ENCODE results near the gene ELK3. TPM values are rescaled to one million over a fixed set of nuclear protein-coding genes. Genes with fewer than 3 reads are reported as not detected.

The ELK3 gene
- polyA plus RNA-seq, 3 donors, result 4.7 to 28.1 (median 26.3) TPM

DNA sequence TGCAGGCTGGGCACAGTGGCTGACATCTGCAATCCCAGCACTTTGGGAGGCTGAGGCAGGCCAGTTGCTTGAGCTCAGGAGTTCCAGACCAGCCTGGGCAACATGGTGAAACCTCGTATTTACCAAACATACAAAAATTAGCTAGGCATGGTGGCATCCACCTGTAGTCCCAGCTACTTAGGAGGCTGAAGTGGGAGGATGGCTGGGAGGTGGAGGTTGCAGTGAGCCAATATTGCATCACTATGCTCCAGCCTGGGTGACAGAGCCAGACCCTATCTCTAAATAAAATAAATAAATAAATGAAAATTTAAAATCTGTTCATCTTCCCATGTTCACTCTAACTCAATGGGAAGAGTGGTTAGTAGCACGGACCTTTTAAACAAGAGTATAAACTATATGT is 71.2 kb downstream of the ELK3 start:
- WGBS, 3 donors, result 84 to 98% (median 90%) methylated on average over 2 of the region's 2 CpGs
- no peak overlapping the region for H3K27ac ChIP-seq (ENCODE audit: low read depth, low read length)

DNA sequence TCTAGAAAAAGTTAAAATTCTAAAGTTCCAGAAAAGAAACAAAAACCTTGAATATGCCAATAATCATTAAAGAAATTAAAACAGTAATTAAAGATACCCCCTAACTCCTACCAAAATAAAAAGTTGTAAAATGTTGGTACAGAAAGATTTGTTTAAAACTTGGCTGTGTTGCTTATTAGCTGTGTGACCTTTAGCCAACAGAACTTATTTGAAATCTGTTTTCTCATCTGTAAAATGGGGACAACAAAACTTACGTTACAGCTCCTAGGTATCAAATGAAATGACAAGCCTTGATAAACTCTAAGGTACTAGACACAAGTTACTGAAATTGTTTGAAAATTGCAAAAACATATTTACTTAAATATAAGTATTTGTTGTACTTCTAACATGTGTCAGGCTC is 71.7 kb downstream of the ELK3 start:
- 51 to 96% (median 95%) methylated on average over 1 of the region's 1 CpG for WGBS, 3 donors
- H3K27ac ChIP-seq (ENCODE audit: low read depth, low read length), result no peak overlapping the region

DNA sequence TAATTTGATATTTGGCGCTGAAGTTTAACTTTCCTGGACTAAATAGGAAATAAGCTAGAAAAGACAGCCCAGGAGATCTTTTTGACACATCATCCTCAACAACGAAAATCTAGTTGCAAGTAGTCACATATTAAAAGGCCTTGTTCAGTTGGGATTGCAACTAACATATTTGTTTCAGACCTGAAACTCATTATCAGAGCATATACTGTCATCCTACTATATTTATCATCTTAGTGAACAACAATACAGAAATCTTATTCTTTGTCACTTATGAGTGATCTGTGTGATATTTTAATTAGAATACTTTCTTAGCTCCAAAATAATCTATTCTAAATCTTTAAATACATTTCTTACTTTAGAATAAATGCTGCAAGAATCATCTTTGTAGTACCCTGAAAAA is 72.1 kb downstream of the ELK3 start:
- no peak overlapping the region for H3K27ac ChIP-seq (ENCODE audit: low read depth, low read length)
- 66 to 80% (median 77%) methylated on average over 2 of the region's 2 CpGs for WGBS, 3 donors

DNA sequence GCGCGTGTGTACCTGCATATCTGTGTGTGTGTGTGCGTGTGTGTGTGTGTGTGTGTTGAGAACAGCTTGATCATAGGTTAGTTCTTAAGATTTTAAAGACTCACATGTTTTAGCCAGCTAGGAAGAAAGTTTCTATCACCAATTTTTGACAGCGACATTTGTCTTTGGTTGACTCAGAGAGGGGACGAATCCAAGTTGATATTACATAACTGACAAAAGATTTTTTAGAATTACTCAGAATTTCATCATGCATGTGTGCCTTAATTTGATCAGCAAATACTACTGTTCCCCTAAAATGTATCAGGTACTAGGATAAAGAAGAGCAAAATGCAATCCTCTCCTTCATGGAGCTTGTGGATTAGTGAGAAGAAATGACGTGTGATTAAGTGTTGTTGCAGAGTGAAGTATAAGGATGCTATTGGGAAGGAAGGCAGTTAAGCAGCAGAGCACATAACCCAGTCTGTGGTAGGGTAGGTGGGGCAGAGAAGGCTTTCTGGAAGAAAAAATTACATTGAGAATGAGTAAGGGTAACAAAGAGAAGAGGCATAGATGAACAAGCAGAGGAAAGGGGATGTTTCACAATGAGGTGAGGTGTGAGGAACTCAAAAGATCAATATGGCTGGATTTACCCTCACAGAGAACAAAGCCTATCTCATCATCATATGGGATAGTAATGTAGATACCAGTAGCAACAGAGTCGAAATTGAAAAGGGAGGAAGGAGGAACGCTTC is 77.5 kb downstream of the ELK3 start:
- 73 to 87% (median 80%) methylated on average over 8 of the region's 8 CpGs for whole genome bisulfite sequencing, 3 donors
- no peak overlapping the region for H3K27ac ChIP-seq (ENCODE audit: low read depth, low read length)

DNA sequence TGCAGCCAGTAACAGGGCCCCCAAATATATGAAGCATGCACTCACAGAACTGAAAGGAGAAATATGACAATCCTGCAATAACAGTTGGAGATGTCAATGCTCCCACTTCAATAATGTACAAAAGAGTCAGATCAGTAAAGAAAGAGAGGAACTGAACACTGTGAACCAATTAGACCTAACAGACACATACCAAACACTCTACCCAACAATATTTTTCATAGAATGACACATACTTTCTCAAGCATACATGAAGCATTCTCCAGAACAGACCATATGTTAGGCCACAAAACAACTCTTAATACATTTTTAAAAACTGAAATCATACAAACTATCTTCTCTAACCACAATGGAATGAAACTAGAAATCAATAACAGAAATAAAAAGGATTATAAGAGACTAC is 80.2 kb downstream of the ELK3 start:
- no peak overlapping the region for H3K27ac ChIP-seq (ENCODE audit: low read depth, low read length)

DNA sequence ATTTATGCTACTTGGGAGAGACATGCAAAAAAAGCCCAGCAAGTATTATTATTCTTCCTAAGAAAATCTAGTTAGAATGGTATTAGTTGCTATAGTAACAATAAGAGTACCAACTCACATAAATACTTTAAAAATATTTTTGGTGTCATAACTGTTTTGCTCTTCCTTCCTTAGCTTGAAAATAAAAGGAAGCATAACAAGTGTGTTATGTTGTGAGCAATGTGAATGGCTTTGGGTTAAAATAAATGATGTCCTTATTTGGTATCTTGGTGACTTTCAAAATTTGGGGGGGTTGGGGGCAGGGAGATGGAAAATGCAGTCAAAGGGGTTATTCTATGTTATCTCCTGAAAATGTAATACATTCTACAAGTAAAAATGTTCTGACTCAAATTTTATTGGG is 91.0 kb downstream of the ELK3 start:
- H3K27ac ChIP-seq (ENCODE audit: low read depth, low read length), result no peak overlapping the region

DNA sequence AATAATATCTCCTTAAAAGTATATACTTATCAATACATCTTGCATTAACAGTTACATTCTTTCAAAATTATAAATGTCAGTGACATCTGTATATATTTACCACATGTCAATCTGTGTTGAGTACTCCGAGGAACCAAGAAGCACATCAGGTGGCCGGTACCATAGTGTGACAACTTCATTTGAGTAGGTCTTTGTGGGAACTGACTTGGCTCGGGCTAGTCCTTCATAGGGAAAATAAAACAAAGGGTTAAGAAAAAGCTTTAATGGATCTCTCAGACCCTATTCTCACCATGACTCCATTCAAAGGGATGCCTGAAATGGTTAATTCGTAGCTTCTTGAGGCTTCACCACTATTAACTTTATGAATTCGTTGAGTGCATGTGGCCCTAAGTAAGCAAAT is 94.9 kb downstream of the ELK3 start:
- 81 to 92% (median 83%) methylated on average over 5 of the region's 5 CpGs for WGBS, 3 donors
- H3K27ac ChIP-seq (ENCODE audit: low read depth, low read length), result no peak overlapping the region

DNA sequence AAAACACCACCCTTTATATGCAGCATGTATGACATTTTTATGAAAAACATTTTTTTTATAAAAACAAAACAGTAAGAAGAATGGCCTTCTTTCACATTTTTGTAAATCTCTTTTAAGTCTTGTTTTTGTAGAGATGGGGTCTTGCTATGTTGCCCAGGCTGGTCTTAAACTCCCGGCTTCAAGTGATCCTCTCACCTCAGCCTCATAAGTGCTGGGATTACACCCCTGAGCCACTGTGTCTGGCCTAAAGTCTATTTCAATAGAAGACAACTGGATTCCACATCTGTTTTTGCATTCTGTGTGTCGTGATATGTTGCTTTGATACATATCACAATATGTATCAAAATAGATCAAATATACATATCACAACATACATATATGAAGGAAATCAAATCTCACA is 98.9 kb downstream of the ELK3 start:
- WGBS, 3 donors, result 96 to 99% (median 97%) methylated on average over 2 of the region's 2 CpGs
- H3K27ac ChIP-seq (ENCODE audit: low read depth, low read length), result no peak overlapping the region

DNA sequence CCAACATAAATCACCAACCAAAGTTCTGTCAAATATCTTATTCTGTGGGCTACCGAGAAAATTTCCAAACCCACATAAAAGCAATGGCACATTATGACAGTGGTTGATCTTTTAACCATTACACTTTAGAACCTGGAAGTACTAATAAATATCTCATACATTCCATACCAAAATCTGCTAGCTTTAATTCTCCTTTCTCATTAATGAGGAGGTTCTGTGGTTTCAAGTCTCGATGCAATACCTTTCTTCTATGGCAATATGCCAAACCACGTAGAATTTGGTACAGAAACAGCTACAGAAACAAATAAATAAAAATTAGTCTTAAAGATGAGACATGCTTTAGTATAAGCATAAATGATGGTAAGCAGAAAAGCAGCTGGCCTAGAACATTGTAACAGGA is 100.7 kb downstream of the ELK3 start:
- WGBS, 3 donors, result 48 to 73% (median 52%) methylated on average over 3 of the region's 3 CpGs
- no peak overlapping the region for H3K27ac ChIP-seq (ENCODE audit: low read depth, low read length)

DNA sequence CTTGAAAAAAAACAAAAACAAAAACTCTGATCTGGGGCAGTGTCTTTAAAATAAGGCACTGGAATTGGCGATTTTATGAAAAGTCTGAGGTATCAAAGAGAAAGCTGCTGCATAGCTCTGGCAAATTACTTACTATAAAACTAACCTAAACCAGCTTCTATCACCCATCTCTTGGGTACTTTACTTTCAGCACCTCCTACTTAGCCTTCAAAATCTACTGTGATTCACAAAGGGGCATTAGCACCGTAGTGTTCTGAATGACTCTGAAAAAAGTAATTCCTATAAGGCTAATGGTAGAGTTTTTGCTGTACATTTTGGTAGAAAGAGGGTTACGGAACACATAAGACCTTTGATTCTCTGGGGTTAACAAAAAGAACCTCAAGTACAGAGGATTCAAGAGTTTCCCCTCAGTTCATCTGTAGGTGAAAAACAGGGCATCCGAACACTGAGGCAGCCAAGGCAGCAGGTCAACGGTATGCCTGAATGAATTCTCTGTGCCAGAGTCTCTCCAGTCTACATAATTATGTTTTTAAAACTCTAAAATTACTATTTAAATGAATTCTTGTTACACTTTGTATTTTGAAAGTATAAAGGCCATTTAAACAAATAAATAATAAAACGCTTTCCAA is 101.5 kb downstream of the ELK3 start:
- 95 to 96% (median 96%) methylated on average over 6 of the region's 6 CpGs for WGBS, 3 donors
- H3K27ac ChIP-seq (ENCODE audit: low read depth, low read length), result no peak overlapping the region

DNA sequence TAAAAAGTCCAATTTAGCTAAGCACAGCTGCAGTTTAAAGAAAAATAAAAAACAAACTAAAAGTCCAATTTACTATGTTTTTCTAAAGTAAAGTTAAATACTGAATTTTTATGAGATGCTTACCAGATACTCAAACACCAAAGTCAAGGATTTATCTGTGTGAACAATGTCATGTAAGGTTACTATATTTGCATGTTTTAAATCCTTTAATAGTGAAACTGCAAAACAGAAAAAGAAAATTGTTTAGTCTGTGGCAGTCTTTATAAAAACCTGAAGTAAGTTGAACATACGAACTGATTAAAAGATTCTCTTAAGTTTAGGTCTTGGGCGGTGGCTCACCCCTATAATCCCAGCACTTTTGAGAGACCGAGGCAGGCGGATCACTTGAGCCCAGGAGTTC is 103.3 kb downstream of the ELK3 start:
- 95 to 97% (median 95%) methylated on average over 4 of the region's 4 CpGs for WGBS, 3 donors

DNA sequence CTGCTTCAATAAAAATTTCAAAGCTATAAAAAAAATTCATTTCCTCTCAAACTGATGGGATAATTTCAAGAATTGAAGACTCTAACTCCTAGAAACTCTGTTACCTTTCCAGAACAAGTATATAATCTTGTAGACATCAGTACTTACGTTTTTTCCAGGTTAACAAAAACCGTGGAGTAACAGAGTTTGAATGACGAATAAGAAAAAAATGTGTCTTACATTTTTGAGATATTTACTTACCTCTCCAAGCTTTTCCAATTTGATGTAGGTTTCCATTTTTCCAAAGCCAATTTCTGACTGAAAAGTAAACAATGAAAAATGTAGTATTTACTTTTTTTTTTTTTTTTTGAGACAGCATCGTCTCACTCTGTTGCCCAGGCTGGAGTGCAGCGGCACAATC is 105.9 kb downstream of the ELK3 start:
- 79 to 97% (median 94%) methylated on average over 5 of the region's 5 CpGs for WGBS, 3 donors
- H3K27ac ChIP-seq (ENCODE audit: low read depth, low read length), result no peak overlapping the region

More for the DNA sequence above, 103.3 kb downstream of the ELK3 start:
- no peak overlapping the region for H3K27ac ChIP-seq (ENCODE audit: low read depth, low read length)

DNA sequence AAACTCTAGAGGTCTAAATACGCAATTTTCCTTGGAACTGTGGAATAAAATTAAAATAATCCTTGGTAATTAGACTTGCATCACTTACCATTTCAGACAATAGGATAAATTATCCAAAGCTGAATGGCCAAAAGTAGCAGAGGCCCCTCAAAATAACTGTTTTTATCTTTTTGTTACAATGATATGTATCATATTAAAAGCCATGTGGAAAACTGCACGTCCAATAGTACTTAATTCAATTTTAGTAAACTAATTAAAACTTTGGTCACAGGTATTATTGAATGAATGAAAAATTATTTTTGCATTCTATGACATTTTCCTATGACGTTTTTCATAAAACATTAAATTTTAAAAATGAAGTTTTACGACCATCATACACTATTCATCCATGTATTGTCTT is 107.6 kb downstream of the ELK3 start:
- H3K27ac ChIP-seq (ENCODE audit: low read depth, low read length), result no peak overlapping the region
- 93 to 96% (median 95%) methylated on average over 4 of the region's 4 CpGs for WGBS, 3 donors

DNA sequence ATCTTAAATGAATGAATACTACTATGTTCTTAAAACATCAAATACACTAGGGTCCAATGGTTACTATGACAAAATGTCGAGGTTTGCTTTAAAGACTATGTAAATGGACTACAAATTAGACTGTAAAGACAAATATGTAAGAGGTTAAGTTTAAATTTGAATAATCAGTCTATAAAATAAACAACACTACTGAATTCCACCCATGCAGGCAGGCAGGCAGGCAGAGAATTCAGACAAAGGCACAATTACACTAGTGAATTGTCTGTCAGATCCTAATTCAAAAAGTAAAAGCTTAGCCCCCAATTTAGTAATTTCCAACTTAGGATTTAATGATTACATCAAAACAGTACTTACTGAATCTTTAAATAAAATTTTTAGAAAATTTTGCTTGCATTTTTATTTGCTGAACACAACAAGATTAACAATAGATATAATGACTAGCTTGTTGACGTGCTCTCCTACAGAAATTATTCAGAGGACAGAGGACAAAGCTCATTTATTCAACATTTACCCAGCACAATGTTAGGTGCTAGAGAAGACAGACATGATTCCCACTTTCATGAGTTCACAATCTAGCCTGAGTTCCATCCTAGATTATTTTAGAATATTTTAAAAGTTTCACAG is 108.6 kb downstream of the ELK3 start:
- WGBS, 3 donors, result 79 to 90% (median 88%) methylated on average over 2 of the region's 2 CpGs
- H3K27ac ChIP-seq (ENCODE audit: low read depth, low read length), result no peak overlapping the region

DNA sequence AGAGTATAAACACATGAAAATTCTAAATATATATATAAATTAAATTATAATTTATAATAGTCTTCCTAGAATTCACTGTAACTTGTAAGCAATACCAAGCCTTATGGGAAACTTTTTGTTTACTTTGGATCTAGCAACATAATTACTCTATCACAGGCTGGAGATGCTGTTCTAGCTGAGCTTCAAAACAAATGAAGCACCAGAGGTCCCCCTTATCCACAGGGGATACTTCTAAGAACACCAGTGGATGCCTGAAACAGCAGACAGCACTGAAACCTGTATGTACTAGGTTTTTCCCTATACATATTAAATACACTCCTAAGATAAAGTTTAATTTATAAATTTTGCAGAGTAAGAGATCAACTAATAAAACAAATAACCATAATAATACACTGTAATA is 109.5 kb downstream of the ELK3 start:
- H3K27ac ChIP-seq (ENCODE audit: low read depth, low read length), result no peak overlapping the region

DNA sequence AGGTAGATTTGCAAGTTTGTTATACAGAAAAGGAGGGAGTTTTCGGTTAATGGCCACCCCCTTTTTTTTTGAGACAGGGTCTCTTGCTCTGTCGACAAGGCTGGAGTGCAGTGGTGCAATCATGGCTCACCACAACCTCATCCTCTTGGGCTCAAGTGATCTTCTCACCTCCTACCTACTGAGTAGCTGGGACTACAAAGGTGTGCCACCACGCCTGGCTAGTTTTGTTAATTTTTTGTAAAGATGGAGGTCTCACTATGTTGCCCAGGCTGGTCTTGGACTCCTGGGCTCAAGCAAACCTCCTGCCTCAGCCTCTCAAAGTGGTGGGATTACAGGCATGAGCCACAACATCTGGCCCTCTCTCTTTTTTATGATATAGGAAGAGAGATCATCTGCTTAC is 111.5 kb downstream of the ELK3 start:
- no peak overlapping the region for H3K27ac ChIP-seq (ENCODE audit: low read depth, low read length)
- WGBS, 3 donors, result 81 to 93% (median 89%) methylated on average over 3 of the region's 3 CpGs

DNA sequence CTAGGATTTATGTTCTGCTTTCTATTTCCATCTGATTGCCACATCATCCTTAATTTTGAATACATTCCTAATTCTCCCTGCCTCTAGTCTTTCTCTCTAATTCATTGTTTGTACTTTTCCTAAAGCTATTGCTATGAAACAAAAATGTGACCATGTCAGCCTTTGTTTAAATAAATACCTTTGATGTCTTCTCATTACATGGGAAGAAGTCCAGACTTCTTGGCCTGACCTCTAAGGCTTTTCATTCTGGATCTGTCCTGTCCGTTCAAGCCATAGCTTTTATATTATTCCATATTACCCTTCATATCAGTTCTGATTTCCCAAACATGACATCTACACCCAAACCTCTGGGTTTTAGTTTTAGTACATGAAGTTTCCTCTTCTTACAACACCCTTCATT is 114.7 kb downstream of the ELK3 start:
- 54 to 75% (median 56%) methylated on average over 1 of the region's 1 CpG for WGBS, 3 donors

DNA sequence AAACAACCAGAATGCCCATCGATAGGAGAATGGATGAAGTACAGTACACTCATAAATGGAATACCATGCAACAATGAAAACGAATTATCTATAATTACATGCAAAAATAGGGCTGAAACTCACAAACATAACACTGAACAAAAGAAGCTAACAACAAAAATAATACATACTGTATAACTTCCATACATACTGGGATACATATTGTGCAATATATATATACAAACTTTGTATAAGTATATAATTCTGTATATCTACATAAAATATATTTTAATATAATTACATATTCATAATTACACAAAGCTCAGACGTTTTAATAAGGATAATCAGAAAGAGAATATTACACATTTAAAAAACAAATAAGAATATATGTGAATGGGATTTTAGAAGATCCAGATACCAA is 115.9 kb downstream of the ELK3 start:
- H3K27ac ChIP-seq (ENCODE audit: low read depth, low read length), result no peak overlapping the region
- 89 to 94% (median 92%) methylated on average over 3 of the region's 3 CpGs for WGBS, 3 donors

More for the DNA sequence above, 114.7 kb downstream of the ELK3 start:
- H3K27ac ChIP-seq (ENCODE audit: low read depth, low read length), result no peak overlapping the region

DNA sequence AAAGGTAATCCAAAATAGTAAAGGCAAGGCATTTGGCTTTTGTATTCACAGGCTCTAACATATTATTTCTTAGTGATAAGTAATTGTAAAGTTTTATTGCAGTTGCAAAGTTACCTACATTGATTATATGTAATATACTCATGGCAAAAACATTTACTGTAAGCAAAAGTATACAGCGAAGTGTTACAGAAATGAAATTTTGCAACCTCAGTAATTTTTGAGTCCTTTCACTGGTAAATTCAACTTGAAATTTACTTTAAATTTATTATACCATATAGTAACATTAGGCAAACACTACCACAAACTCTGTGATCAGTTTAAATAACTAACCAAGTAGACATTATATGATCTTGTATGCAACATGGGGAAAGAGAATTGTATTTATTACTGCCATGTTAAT is 117.0 kb downstream of the ELK3 start:
- no peak overlapping the region for H3K27ac ChIP-seq (ENCODE audit: low read depth, low read length)
- 94 to 97% (median 95%) methylated on average over 1 of the region's 1 CpG for WGBS, 3 donors

DNA sequence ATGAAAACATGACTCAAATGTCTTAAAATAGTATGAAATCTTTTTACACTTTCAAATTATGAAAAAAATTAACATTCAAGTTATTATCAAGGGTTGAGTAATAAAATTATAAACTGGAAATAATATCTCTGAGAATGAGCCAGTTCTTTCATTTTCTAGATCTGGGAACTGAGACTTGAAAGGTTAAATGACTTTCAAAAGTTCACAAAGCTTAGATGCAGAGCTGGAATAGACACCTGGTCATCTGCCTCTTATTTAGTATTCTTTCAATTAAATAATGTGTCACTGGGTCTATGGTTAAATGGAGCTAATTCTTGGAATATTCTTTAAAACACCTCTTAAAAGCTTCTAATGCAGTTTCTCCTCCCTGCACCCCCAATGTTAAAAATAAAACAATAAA is 119.4 kb downstream of the ELK3 start:
- no peak overlapping the region for H3K27ac ChIP-seq (ENCODE audit: low read depth, low read length)
